HG02588 (cell line): ENCODE results near the gene FAM193B.
A peak's percentile ranks its signal among the peaks of the same experiment; 100 is the strongest.

Experiments used
- ATAC-seq: cut with Tn5 transposase; IDR thresholded peaks from one replicate; pipeline ENCODE4 v1.9.1; 2021; ENCODE audit warnings: mild to moderate bottlenecking, moderate library complexity; ENCODE audit not compliant: unreplicated experiment

Gene FAM193B

GRCh38 chr5:177554474-177555111, at the start of gene FAM193B:
Gene FAM193B, minus strand, starts transcription at chr5:177554563. Its CDS starts 105 bp downstream, at chr5:177554458.
- peak; percentile 92 for ATAC-seq

GRCh38 chr5:177604116-177604521, 49.8 kb upstream of the FAM193B start:
- no peak for ATAC-seq

- no peak for ATAC-seq
These were observed 49.3 kb upstream of the FAM193B start for GRCh38 chr5:177603631-177604030.

- ATAC-seq: no peak
These were observed 48.1 kb upstream of the FAM193B start for GRCh38 chr5:177602458-177602830.

GRCh38 chr5:177601577-177602457, 47.5 kb upstream of the FAM193B start:
- ATAC-seq: no peak

- ATAC-seq: no peak
These were observed 46.8 kb upstream of the FAM193B start for GRCh38 chr5:177601126-177601525.

DNA sequence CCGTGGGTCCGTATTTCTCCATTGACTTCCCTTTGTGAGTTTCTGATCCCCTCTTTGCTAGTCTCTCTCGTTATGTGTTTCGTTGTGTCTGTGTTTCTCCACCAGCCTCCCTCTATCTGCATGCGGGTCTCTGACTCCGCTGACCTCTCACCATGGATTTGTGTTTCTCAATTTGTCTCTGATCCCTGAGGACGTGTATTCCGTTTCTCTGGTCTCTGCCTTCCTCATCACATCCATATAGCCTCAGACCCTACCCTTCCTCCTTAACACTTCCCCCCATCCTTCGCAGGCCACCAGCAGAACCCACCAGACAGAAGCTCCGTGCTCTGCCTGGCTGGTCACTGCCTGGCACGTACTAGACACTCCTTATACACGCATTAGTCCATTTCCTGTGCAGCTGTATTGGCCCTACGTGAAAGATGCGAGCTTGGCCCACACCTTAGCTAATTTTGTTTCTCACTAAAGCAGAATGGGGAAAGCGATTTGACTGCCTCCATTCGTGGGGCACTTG, 46.2 kb upstream of the FAM193B start:
- no peak for ATAC-seq

DNA sequence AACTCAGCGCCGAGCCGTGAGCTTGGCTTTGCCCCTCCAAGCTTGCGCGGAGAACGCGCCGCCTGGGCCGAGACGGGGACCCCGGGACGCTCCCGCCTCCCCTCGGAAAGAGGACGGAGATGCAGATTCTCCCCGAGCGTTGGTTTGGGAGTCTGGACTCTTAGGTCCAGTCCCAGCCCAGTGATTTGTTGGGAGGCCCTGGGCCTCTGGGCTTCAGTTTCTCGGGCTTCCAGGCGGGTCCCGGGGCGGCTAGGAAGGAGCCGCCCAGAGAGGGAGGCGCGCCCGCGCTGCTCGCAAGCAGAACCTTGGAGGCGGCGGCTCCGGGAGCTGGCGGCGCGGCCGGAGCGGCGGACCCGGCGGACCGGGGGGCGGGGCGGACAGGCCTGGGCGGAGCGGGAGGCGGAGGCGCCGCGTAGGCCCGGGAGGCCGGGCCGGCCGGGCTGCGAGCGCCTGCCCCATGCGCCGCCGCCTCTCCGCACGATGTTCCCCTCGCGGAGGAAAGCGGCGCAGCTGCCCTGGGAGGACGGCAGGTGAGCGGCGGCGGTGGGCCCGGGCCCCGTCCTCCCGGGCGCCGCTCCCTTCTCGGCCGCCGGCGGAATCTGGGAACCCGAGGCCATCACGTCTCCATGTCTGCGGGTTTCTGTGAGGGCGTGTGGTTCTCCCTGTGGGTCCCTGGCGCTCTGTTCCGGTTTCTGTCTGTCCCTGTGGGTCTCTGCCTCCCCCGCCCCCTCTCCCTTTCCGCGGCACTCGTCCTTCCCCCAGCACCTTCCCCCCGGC, 45.6 kb upstream of the FAM193B start, which contains the start of gene B4GALT7:
B4GALT7 (plus strand) TSS at position 402 of the 777 bp plus-strand sequence; CDS start at position 481, 79 bp downstream.
- ATAC-seq: peak; percentile 87

DNA sequence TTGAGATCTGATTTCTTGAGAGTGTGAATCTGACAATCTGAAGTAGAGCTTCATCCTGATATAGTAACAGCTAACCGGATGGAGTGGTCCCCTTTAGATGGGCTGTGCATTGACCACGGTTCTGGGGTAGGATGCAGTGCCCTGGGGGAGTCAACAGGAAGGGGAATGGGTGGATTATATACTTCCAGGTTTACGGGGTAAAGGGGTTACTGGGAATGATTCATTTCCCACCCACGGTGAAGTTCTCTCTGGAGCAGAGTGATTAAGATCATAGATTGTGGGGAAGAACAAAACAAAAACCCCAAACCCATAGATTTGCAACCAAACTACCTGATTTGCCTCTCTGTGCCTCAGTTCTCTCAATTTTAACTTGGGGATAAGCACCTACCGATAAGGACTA, 44.1 kb upstream of the FAM193B start:
- ATAC-seq: no peak

DNA sequence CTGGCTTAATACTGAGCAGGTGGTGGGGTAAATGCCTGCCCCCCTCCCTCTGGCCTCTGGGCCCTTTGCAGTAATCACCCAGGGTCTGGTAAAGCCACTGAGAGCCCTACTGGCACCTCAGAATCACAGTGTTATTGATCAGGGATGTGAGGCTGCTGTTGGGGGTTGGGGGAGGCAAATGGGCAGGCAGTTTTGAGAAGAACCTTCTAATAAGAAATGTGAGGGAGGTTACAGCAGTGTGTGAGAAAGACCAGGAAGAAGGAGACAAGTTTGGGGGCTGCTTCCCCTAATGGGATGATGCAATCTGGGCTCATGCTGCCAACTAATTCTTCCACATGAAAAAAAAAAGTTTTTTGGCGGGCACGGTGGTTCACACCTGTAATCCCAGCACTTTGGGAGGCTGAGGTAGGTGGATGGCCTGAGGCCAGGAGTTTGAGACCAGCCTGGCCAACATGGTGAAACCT, 42.4 kb upstream of the FAM193B start:
- ATAC-seq: no peak

DNA sequence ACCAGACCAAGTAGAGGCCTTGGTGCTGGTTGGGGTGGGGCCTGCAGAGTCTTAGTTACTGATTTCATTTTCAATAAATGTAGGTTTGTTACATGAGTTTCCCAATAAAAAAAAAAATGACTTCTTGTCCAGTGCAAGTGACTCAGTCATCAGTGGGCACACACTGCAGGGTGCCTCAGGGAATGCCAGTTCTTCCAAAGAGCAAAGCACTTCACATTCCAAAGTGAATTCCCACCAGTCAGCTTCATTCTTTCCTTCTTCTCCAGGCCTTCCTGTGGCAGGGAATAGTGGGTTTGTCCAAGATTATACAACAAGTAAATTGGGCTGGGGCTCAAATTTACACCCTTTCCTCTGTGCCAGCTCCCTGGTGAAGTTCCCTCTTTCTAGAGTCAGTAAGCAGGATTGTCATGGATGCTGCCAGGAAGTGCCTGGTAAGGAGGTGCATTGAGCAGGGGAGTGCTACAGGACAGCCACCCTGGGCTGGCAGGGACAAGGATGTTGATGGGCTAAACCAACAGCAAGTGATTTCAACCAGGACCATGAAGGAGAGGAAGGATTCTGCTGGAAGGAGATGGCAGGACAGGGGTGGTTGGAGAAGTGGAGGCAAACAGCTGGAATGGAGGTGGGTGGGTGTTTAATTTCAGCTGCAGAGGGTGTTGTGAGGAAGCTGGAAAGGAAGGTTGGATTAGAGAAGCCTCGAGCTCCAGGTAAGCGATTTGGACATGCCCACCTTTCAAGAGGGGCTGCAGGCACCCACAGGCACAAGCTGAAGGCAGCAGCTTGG, 41.8 kb upstream of the FAM193B start:
- no peak for ATAC-seq

DNA sequence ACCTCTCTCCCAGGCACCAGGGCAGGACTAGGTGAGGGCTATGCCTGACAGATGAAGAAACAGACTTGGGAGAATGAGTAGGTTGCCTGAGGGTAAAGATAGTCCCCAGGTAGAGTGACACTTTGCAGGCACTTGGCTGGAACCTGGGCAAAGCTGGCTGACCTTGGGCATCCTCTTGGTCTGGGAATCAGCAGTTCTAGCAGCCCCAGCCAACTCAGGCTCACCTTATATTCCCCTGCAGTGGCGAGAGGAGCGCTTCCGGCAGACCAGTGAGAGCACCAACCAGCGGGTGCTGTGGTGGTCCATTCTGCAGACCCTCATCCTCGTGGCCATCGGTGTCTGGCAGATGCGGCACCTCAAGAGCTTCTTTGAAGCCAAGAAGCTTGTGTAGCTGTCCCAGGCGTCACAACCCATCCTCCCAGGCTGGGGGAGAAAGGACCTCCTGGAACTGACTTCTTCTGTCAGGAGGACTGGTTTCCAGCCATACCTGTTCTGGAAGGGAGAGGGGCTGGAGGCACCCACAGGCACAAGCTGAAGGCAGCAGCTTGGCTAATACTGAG, 40.7 kb upstream of the FAM193B start:
- ATAC-seq: no peak

DNA sequence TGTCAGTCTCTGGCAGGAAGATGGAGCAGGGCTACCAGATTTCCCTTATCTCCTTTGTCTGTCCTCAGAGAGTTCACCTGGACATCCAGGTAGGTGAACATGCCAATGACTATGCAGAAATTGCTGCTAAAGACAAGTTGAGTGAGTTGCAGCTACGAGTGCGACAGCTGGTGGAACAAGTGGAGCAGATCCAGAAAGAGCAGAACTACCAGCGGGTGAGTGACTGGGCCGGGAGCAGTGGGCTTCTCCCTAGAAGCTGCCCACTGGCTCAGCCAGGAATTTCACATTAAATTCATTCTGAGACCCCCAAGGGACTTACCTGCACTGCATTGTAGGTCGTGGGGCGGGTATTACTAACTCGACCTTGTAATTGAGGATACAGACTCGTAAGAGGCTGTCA, 39.7 kb upstream of the FAM193B start:
- no peak for ATAC-seq

DNA sequence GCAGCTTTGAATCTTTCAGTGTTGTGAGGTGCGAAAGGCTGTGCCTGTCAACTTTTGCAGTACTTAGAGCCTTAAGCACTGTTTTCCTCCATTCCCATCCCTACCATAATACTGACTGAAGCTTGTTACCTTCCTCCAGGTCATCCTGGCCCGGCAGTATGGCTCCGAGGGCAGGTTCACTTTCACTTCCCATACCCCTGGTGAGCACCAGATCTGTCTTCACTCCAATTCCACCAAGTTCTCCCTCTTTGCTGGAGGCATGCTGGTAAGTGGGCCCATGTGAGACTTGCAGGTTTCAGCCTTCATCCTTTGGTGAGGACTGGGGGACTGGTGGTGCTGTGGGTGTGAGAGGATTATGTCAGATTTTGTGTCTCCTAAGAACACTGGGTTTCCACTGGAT, 39.1 kb upstream of the FAM193B start:
- no peak for ATAC-seq

DNA sequence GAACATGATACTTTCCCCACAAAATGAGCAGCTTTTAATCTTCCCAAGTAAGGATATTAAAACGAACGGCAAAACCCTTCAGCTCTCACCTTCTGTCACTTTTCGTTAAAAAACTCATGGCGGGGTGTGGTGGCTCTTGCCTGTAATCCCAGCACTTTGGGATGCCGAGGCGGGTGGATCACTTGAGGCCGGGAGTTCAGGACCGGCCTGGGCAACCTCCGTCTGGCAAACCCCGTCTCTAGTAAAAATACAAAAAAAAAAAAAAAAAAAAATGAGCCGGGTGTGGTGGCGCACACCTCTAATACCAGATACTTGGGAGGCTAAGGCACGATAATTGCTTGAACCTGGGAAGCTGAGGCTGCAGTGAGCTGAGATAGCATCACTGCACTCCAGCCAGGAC, 38.5 kb upstream of the FAM193B start:
- no peak for ATAC-seq

DNA sequence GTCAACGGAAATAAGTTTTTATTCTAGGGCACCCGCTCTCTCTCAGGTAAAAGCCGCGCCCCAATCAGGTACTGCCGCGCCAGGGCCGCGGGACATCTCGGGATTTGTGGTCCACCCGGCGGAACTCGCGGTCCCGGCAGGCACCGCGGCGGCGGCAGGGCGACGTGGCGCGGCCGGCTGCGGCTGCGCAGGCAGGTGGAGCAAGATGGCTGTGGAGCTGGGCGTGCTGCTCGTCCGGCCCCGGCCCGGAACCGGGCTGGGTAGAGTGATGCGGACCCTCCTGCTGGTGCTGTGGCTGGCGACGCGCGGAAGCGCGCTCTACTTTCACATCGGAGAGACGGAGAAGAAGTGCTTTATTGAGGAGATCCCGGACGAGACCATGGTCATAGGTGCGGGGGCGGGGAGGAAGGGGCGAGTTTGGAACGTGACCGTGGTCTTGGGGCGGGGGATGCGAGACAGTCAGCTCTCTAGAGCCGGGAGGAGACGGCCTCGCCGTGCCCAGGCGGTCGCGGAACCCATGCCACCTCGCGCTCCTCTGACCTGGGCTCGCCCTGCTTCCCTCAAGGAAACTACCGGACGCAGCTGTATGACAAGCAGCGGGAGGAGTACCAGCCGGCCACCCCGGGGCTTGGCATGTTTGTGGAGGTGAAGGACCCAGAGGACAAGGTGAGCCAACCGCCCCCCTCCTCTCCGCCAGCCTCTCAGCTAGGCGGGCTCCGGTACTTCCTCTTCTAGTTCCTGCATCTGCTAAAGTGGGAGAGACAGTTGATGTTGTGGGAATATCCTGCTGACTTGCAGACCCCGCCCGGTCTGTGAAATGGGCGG, 37.9 kb upstream of the FAM193B start, which contains the start of gene TMED9:
TMED9 (plus strand) TSS at position 194 of the 825 bp plus-strand sequence; CDS start at position 206, 12 bp downstream.
- peak; percentile 96 for ATAC-seq

DNA sequence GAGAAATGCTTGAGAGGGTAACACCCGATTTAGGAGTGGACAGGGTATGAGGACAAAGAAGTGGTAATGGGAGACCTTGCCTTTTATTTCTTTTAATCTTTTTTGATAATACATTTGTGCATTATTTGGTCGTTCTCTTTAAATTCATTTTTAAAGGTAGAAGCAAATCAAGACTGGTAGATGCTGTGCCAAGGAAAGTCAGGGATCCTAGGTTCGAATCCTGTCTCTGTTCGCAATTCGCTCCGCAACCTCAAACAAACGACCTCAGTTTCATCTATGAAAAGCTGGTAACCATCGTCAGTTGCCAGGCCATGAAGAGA, 37.3 kb upstream of the FAM193B start:
- no peak for ATAC-seq

GRCh38 chr5:177590406-177590805, 36.0 kb upstream of the FAM193B start:
- no peak for ATAC-seq

- ATAC-seq: no peak
These were observed 34.1 kb upstream of the FAM193B start for GRCh38 chr5:177588413-177588909.
